NCI-H1930 (cell line): Measurements from ENCODE around the gene DDAH1.

Experiments used
- DNase-seq, 2 experiments: peaks; one replicate each; lab custom pipeline; 2025; lab: John Stamatoyannopoulos, UW

Gene DDAH1

DNA sequence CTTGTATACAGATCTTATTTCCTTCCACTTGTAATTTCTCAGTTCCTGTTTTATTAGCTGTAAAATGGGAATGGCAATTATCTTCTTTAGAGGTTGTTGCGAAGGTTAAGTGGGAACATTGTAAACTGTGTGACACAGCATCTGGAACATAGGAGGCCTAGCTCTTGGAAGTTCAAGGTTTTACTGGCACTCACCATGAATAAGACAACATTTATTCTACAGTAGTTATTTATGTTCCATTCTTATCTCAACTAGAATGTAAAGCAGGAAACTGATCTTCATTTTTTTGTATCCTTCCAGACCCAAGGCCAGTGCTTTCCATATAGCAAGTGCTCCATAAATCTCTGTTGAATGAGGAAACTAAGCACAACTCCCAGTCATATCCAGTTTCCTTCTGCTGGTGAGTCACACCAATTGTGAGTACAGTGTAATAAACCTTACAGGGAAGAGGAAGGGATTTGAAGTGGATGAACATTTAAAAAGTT, 189.9 kb downstream of the DDAH1 start:
- no peak for DNase-seq

- DNase-seq = no peak
Measured at GRCh38 chr1:85273397-85273796, 191.6 kb downstream of the DDAH1 start.

- no peak for DNase-seq
Measured at GRCh38 chr1:85268801-85269585, 196.0 kb downstream of the DDAH1 start.
